ENCODE results near the gene TNNT1. TPM values are rescaled to one million over a fixed set of nuclear protein-coding genes. Genes with fewer than 3 reads are reported as not detected.
A peak's percentile ranks its signal among the peaks of the same experiment; 100 is the strongest.

TNNT1 gene, protein sequence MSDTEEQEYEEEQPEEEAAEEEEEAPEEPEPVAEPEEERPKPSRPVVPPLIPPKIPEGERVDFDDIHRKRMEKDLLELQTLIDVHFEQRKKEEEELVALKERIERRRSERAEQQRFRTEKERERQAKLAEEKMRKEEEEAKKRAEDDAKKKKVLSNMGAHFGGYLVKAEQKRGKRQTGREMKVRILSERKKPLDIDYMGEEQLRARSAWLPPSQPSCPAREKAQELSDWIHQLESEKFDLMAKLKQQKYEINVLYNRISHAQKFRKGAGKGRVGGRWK
- 53.1 and 53.4 TPM in 2 replicates for total RNA-seq (2014; rRNA removed; shearing (Covaris generic))
- 22.3 and 28.6 TPM in 2 replicates for polyA plus RNA-seq (2015; cell fraction: cytosol; rRNA removed)
- polyA plus RNA-seq (2015; cell fraction: nucleus; rRNA removed): 8.2 and 10.2 TPM in 2 replicates

DNA sequence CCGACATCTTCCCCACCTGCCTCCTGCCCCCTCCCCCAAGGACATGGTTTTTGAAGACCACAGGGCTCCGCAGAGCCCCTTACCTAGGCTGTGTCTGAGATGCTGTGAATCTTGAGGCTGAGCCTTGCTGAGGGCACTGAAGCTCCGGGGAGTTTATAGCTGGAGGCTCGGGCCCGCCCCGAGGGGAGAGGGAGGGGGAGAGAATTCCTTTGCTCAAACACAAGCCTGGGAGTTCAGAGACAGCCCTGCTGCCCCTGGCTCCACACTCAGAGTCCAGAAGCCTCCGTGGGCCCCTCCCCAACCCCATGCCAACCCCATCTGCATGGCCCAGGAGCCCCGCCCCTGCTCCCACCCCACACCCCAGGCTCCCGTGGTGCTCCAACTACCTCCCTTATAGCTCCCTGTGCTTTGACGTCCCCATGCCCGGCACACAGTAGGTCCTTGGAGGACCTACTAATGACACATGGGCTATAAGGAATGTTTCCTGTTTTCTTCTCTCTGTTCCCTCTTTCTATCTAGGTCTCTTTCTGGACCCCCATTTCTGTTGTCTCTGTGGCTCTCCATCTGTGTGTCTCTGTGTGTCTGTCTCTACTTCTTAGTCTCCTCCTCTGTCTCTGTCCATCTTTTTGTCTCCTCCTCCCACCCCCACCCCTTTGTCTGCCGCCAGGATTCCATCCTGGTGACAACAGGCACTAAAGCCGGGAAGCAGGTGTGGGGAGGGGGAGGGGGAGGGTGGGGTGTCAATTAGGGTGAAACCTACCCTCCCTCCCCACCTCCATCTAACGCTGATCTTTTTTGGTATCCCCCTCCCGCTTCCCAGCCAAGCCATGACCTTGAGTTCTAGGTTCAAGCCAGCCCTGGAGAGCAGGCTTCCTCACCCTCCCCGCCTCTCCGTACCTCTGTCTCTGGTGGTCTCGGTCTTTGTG lies at the start of gene TNNT1:
Gene TNNT1, minus strand, starts transcription at position 129 of the 926 bp plus-strand sequence. CDS start 2,049 bp downstream, outside the sequence.
- DNase-seq (ENCODE audit: low read depth, low spot score): no peak
- in situ Hi-C loops (cut with HindIII; ENCODE audit: low pct_unique_long_range_greater_than_20kb, low sequenced_read_pairs): no loop called here

DNA sequence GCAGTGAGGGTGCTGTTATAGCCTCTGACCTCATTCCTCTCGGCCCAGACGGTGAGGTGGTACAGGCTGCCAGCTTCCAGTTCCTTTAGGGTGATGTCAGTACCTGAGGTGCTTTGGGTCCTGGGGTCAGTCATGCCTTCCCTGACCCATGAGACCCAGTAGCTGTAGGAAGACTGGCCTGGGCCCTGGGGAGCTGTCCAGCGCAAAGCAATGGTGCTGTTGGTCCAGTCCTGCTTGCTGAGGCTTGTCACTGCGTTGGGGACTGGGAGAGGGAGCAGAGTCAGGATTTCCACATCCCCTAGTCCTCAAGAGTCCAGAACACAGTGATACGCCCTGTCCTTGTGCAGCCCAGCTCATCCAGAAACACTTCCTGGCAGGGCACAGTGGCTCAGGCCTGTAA lies 49.6 kb upstream of the TNNT1 start:
- DNase-seq (ENCODE audit: low read depth, low spot score): no peak
- in situ Hi-C loops (cut with HindIII; ENCODE audit: low pct_unique_long_range_greater_than_20kb, low sequenced_read_pairs): no loop called here

DNA sequence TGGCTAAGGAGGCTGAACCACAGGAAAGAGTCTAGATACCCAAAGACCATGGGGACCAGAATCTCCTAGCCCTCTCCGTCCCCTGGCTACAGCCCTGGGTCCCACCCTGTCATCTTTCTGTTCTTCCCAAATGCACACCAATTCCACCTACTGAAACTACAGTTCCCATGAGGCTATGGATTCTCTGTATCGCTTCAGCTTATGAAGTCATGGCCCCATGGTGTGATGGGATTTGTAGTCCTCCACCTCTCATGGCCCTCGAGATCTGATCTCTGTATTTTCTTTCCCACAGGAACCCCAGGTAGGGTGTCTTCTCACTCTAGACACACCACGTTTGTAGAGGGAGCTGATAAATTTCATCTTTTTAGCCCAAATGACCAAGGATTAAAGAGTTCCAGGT lies 48.5 kb upstream of the TNNT1 start:
- peak; percentile 48 for DNase-seq (ENCODE audit: low read depth, low spot score)
- in situ Hi-C loops (cut with HindIII; ENCODE audit: low pct_unique_long_range_greater_than_20kb, low sequenced_read_pairs): no loop called here

DNA sequence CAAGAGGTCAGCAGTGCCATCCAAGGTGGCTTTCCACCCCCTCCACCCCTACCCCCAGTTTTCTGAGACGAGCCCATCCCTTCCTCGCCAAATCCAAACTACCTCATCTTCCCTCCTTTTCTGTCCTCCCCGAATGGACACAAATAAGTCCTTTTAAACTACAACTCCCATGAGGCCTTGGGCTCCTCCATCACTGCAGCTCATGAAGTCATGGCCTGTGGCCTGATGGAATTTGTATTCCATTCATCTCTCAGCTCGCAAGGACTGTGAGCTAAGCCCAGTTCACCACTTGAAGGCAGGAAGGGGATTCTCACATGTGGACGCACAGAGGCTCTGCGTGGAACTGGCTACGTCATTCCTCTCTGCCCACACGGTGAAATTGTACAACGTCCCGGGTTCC lies 47.8 kb upstream of the TNNT1 start:
- in situ Hi-C loops (cut with HindIII; ENCODE audit: low pct_unique_long_range_greater_than_20kb, low sequenced_read_pairs): no loop called here
- peak; percentile 42 for DNase-seq (ENCODE audit: low read depth, low spot score)

DNA sequence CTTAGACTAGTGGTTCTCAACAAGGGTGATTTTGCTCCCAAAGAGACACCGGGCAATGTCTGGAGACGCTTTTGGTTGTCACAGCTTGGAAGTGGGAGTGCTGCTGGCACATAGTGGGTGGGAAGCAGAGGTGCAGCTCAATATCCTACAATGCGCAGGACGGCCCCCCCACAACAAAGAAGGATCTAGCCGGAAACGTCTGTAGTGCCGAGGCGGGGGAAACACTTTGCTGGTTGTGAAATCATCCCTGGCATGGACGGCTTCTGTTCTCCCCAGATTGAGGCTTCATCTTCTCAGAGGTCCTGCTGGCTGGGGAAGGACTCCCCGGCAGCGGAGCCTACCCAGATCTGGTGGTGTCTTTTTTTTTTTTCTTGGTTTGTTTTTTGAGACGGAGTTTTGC lies 44.5 kb upstream of the TNNT1 start:
- in situ Hi-C loops (cut with HindIII; ENCODE audit: low pct_unique_long_range_greater_than_20kb, low sequenced_read_pairs): no loop called here
- DNase-seq (ENCODE audit: low read depth, low spot score): no peak

DNA sequence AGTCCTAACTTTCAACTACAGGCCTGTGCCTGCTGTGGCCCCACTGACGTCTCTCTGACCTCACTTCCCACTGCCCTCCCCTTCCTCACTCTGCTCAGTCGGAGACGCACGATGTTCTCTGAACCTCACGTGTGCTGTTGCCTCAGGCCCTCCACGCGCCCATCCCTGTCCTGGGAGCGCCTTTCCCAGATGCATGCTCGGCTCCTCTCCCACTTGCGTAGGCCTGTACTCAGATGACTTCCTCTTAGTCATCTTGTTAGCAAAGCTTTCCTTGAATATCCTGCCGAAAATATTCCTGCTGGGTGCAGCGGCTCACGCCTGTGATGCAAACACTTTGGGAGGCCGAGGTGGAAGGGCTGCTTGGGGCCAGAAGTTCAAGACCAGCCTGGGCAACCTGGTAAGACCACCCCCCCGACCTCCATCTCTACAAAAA lies 40.4 kb upstream of the TNNT1 start:
- DNase-seq (ENCODE audit: low read depth, low spot score): peak; percentile 99
- in situ Hi-C loops (cut with HindIII; ENCODE audit: low pct_unique_long_range_greater_than_20kb, low sequenced_read_pairs): no loop called here

DNA sequence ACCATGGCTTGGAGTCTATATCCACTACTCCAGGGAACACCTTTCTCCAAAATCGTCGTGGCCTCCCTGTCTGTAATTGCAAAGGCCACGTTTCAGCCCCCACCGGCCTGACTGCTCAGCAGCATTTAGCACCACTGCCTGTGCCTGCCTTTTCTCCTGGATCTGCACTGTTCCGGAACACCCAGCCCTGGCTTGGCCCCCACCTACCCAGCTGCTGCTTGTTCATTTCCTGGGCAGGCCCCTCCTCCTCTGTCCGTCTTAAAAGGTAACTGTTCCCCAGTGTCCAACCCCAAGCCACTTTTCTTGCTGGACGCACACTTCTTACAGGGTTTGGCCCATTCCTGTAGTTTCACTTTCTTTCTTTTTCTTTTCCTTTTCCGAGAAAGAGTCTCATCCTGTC lies 39.6 kb upstream of the TNNT1 start:
- in situ Hi-C loops (cut with HindIII; ENCODE audit: low pct_unique_long_range_greater_than_20kb, low sequenced_read_pairs): no loop called here
- peak; percentile 54 for DNase-seq (ENCODE audit: low read depth, low spot score)

DNA sequence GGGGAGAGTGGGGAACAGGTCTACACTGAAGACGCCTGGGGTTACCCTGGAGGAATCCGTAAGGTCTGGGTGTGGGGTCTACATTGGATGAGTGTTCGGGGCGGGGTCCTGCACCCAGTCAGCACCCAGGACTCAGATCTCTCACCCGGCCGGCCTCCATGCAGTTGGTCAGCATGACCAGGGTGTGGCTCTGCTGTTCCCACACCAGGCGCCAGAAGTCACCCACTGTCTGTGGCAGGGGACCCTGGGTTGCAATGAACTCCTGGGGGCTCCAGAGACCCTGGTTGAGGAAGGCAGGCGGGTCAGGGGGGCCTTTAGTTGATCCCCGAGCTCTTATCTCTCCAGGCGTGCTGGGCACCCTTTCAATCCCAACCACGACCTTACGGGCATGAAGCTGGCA lies 37.1 kb upstream of the TNNT1 start:
- DNase-seq (ENCODE audit: low read depth, low spot score): no peak
- in situ Hi-C loops (cut with HindIII; ENCODE audit: low pct_unique_long_range_greater_than_20kb, low sequenced_read_pairs): no loop called here

DNA sequence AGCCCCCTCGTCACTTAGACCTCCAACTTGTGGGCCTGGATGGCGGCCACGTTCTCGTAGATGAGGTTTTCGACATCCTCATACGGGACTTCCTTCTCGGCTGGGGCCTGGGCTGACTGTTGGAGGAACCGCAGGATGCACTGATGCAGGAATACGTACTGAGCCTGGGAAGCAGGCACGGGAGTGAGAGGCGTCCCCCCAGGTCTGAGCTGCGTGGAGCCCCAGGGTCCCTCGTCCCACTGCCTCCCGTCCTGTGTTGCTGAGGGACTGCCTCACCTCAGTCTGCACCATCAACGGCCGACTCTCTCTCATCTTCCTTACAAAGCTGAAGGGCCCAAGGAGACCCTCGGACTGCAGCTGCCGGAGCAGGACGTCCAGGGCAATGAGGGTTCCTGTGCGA lies 32.7 kb upstream of the TNNT1 start:
- in situ Hi-C loops (cut with HindIII; ENCODE audit: low pct_unique_long_range_greater_than_20kb, low sequenced_read_pairs): no loop called here
- DNase-seq (ENCODE audit: low read depth, low spot score): no peak

DNA sequence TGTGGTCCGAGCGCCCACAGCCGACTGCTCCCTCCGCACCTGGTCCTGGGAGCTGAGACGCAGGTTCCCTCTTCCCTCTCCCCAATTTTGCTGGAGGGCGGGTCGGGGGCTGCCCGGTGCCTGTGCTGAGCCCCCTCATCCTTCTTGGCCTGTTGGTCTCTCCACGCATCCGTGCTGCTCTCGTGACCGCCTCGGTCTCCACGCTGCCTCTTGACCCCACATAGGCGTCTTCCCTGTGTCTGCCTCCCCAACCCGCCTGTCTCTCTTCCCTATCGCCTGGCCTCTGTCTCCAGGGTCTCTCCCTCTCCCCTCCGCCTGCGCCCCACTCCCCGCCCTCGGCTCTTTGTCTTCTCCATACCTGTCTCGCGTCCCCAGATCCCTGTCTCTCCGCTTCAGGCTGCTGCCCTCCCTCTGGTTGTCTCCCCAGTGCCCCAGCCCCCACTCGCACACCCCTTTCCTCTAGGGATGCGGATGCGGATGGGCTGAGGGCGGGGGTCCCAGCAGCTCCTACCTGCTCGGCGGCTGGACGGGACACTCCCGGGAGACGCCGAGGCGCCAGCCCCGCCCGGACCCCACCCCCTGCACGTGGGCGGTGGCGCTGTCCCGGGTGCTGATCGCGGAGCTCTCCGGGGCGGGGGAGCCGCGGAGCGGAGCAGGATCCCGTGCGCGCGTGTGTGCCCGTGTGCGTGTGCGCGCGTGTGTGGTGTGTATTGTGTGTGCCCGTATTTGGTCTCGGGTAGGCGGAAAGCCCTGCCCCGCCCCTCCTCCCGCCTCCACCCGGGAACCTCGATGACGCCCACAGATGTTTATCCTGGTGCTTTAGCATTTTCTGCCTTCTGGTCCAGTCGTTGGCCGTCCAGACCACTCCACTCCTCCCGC lies 30.8 kb upstream of the TNNT1 start, which contains the start of gene SYT5:
Gene SYT5, minus strand, starts transcription at position 684 of the 879 bp plus-strand sequence. CDS start 1,248 bp downstream, outside the sequence.
- DNase-seq (ENCODE audit: low read depth, low spot score): no peak
- in situ Hi-C loops (cut with HindIII; ENCODE audit: low pct_unique_long_range_greater_than_20kb, low sequenced_read_pairs): no loop called here

DNA sequence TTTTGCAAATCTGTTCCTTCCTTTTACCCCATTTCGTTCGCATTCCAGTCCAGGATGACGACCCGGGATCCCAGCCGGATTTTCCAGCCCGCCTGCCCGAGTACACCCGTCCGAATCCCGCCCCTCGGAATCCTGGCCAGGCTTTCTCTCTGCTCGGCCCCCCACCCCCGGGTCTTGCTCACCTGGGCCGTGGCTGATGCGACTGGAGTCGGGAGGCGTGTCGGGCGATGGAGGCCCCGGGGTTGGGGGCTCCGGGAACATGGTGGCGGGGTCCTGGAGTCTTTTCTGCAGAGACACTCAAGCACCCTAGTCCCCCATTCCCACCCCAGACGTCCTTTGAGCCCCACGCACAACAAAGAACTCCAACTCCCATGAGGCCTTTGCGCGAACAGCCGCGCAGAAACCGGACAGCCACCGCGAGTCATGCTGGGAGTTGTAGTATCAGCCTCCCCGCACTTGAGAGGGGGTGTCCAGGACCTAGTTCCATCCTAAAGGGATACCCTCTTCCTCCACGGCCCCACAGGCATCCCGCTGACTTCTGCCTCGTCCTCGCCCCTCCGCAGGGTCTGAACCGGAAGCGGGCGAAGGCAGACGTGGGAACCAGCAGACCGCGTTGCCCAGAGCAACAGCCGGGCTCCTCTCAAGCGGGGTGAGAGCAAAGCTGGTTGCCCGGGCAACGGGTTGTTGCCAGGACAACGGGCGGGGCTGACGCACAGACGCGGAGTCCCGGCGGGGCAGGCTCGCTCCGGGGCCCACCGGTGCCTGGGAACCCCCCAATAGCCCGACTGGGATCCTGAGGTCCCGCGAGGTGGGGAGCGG lies 30.0 kb upstream of the TNNT1 start:
- DNase-seq (ENCODE audit: low read depth, low spot score): peak; percentile 78
- in situ Hi-C loops (cut with HindIII; ENCODE audit: low pct_unique_long_range_greater_than_20kb, low sequenced_read_pairs): no loop called here

DNA sequence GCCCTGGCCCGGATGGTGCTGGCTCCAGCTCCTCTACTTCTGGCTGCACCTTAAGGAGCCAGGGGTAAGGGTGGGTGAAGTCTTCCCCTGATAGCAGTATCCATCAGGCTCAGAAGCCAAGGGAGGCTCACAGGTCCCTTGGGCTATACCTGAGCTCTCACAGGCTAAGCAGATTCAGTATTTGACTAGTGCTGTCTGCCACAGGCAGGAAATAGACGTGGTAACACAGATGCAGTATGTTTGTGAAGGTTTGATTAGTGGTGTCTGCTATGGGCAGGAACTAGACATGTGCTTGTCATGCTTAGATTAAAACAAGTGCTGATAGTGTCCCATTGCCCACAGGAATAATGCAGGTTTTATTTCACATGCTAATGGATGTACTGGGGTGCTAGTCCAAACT lies 27.1 kb upstream of the TNNT1 start:
- peak; percentile 64 for DNase-seq (ENCODE audit: low read depth, low spot score)
- in situ Hi-C loops (cut with HindIII; ENCODE audit: low pct_unique_long_range_greater_than_20kb, low sequenced_read_pairs): no loop called here

DNA sequence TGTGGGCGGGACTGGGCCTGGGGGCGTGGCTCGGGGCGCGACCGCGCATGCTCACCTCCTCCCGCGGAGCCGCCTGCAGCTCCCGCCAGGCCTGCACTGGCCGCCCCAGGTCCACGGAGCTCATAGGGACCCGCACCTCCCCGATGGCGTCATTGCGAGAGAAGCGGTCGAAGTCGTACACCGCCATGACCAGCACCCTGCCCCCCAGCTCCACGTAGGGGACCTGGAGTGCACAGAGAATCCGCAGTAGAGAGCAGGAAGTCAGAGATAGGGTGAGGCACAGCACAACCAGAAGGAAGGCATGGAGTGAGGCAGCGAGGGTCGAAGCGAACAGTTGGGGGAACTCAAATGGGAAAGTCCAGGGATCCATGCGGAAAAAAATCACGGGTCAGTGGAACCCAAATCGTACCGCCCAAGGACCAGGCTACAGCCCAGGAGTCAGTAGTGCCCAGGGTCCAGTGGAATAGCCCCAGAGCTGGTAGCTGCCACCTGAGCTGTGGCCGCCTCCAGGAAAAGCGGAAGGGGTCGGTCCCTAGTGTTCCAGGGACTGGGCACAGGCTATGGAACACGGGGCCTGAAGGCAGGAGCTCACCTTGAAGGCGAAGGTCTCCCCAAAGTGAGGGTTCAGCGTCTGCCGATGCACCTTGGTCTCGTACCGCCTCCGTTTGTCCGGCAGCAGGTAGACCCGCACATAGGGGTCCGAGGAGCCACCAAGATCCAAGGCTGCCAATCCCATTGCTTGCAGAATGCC lies 26.3 kb upstream of the TNNT1 start:
- no peak for DNase-seq (ENCODE audit: low read depth, low spot score)
- in situ Hi-C loops (cut with HindIII; ENCODE audit: low pct_unique_long_range_greater_than_20kb, low sequenced_read_pairs): no loop called here

DNA sequence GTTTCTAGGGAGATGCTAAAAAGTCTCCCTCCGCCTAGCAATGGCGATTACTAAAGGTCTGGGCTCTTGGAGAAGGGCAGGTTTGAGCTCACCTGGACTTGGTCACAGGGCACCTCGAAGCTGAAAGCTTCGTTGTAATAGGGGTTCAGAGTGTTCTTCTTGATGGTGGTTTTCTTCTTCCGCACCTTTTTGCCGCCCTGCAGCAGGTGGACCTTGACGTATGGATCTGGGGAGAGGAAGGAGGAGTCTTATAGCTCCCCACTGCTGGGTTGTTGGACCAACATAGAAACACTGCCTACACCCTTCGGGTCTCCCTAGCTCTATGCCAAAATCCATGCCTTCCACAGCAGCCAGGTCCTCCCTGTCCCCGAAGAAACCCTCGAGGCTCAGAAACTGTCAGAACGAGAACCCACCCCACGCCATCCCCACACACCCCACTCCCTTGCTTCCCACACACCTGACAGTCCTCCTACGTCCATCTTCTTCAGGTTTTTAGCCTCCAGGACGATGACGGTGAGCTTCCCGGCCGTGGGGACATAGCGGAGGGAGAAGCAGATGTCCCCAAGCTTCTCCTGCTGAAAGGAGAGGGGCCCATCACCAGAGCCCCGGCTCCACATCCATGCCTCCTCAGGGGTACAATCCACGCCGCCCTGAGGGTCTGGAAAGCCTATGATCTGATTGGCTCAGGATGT lies 25.6 kb upstream of the TNNT1 start:
- in situ Hi-C loops (cut with HindIII; ENCODE audit: low pct_unique_long_range_greater_than_20kb, low sequenced_read_pairs): no loop called here
- DNase-seq (ENCODE audit: low read depth, low spot score): no peak

DNA sequence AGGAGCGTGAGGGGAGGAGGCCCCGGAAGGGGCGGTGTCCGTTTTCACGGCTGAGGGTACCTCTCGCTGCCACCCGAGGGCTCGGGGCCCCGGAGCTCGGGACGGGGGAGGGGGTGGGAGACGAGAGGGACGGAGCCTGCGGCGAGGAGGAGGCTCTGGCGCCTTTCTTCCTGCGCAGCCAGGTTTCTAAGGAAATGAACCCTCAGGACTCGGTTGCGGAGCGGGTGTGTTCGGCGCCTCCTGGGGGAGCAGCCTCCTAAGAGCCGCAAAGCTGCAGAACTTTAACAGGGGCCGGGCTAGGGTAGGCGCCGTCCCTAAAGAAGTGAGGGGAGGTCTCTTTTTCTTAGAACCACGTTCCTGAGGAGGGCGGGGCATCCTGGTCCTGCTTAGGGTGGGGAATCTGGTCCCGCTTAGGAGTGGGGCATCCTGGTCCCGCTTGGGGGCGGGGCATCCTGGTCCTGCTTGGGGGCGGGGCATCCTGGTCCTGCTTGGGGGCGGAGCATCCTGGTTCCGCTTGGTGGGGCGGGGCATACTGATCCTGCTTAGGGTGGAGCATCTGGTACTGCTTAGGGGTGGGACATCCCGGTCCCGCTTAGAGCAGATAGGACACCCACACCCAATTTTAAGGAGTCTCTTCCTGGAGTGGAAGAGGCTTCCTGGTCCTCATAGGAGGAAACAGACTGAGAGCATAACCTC lies 24.9 kb upstream of the TNNT1 start:
- in situ Hi-C loops (cut with HindIII; ENCODE audit: low pct_unique_long_range_greater_than_20kb, low sequenced_read_pairs): no loop called here
- DNase-seq (ENCODE audit: low read depth, low spot score): peak; percentile 86
